ENCODE measurements around the gene ZNF638. TPM values are rescaled to one million over a fixed set of nuclear protein-coding genes. Genes with fewer than 3 reads are reported as not detected.

Gene ZNF638
- total RNA-seq, 2 donors from 2014 or later: 196 to 208 TPM

DNA sequence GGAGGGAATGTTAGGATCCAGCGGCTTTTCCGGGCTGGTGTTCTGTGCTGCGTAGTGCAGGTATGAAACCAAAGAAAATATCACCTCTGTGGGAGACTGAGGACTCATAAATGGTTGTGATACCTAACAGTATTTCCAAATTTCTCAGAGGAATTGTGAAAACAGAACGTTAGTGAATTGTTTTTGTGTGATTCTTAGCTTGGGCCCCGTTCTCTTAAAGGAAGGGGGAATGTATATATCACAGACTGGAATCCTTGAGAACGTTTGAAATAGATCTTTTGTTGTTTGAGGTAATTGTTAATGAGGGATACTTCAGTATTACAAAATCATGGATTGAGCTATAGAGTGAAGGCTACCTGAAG lies 834 bp downstream of the ZNF638 start:
- Mint-ChIP-seq H3K36me3 (ENCODE audit: low read depth) (peaks cover 15% of the 10 kb centered on the region), H3K4me1 (peaks cover 30% of the 10 kb centered on the region), H3K9me3 (no peaks in the 10 kb centered on the region), H3K27ac (peak overlapping the region; percentile 100), H3K27me3 (ENCODE audit: insufficient read depth) (no peaks in the 10 kb centered on the region), H3K4me3 (peak overlapping the region; percentile 99)
- peak overlapping the region; percentile 94 for H3K9ac ChIP-seq (ENCODE audit: extremely low read depth, low read length, poor library complexity, severe bottlenecking)
- 0% methylated on average over 3 to 6 of the region's 6 CpGs for WGBS, 2 experiments (ENCODE audit: insufficient coverage in 1 of 2, insufficient read length in 1 of 2)
- H3K36me3 ChIP-seq (ENCODE audit: control insufficient read depth, insufficient read depth, low read length): peaks cover 25% of the 10 kb centered on the region
- peaks cover under 1% of the 10 kb centered on the region for H3K4me1 ChIP-seq (ENCODE audit: control insufficient read depth, insufficient read depth, low read length)
- no peak overlapping the region for H3K27ac ChIP-seq (ENCODE audit: low read depth, low read length)
- H3K9me3 ChIP-seq (ENCODE audit: control insufficient read depth, low read length): no peaks in the 10 kb centered on the region
- peak overlapping the region; percentile 90 for H3K4me3 ChIP-seq (ENCODE audit: low read length)
- TF ChIP-seq, protein P1, sequence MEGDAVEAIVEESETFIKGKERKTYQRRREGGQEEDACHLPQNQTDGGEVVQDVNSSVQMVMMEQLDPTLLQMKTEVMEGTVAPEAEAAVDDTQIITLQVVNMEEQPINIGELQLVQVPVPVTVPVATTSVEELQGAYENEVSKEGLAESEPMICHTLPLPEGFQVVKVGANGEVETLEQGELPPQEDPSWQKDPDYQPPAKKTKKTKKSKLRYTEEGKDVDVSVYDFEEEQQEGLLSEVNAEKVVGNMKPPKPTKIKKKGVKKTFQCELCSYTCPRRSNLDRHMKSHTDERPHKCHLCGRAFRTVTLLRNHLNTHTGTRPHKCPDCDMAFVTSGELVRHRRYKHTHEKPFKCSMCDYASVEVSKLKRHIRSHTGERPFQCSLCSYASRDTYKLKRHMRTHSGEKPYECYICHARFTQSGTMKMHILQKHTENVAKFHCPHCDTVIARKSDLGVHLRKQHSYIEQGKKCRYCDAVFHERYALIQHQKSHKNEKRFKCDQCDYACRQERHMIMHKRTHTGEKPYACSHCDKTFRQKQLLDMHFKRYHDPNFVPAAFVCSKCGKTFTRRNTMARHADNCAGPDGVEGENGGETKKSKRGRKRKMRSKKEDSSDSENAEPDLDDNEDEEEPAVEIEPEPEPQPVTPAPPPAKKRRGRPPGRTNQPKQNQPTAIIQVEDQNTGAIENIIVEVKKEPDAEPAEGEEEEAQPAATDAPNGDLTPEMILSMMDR (conservative IDR thresholded peaks at IDR 0.05): no peak
- DNase-seq: no peak
- H3K27me3 ChIP-seq (ENCODE audit: control insufficient read depth, insufficient read depth, low read length, poor library complexity, severe bottlenecking): no peaks in the 10 kb centered on the region

DNA sequence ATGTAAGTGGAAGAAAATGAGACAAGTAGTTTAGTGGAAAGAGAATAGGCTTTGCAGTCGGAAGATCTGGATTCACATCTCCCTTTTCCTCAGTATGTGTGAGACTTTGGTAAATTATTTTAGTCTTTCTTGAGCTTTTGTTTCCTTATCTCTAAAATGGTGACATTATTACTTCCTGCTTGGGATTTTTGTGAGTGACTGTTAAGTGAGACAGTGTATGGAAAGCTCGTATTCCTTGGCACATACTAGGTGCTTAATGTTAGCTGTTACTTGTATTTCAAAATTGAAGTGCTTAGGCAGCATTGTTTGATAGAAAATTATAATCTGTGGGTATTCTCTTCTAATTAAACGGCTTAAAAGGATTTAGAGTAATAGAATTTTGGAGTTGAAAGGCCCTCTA lies 2.0 kb downstream of the ZNF638 start:
- H3K4me1 Mint-ChIP-seq: peaks cover 39% of the 10 kb centered on the region
- H3K36me3 Mint-ChIP-seq (ENCODE audit: low read depth): peaks cover 15% of the 10 kb centered on the region
- no peak for DNase-seq
- Histone ChIP-seq H3K27ac (ENCODE audit: low read depth, low read length) (no peak overlapping the region), H3K36me3 (ENCODE audit: control insufficient read depth, insufficient read depth, low read length) (peaks cover 35% of the 10 kb centered on the region), H3K4me1 (ENCODE audit: control insufficient read depth, insufficient read depth, low read length) (peaks cover 2% of the 10 kb centered on the region), H3K27me3 (ENCODE audit: control insufficient read depth, insufficient read depth, low read length, poor library complexity, severe bottlenecking) (no peaks in the 10 kb centered on the region), H3K4me3 (ENCODE audit: low read length) (peak overlapping the region; percentile 90), H3K9ac (ENCODE audit: extremely low read depth, low read length, poor library complexity, severe bottlenecking) (peak overlapping the region; percentile 94), H3K9me3 (ENCODE audit: control insufficient read depth, low read length) (no peaks in the 10 kb centered on the region)
- WGBS, 2 experiments (ENCODE audit: insufficient coverage in 1 of 2, insufficient read length in 1 of 2): 71 to 75% methylated on average over 2 to 3 of the region's 3 CpGs
- TF ChIP-seq, protein P1 (conservative IDR thresholded peaks at IDR 0.05): no peak
- no peaks in the 10 kb centered on the region for H3K9me3 Mint-ChIP-seq
- H3K4me3 Mint-ChIP-seq: peak overlapping the region; percentile 99
- no peaks in the 10 kb centered on the region for H3K27me3 Mint-ChIP-seq (ENCODE audit: insufficient read depth)
- H3K27ac Mint-ChIP-seq: peak overlapping the region; percentile 48

DNA sequence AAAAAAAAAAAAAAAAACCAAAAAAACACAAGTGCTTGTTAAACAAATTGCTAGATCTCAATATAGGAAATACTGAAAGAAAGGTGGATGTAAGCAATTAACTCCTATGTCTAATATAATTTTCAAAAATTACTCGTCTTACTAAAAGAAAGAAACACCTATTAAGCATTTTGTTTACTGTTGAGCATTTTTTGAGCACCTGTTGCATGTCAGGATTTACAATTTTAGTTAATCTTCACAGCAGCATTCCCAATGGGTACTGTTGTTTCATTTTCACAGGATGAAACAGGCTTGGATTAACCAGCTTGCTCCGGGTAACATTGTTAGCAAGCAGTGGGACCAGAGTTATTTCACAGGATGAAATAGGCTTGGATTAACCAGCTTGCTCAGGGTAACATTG lies 4.8 kb downstream of the ZNF638 start:
- 72 to 95% methylated on average over 2 of the region's 2 CpGs for WGBS, 2 experiments (ENCODE audit: insufficient coverage in 1 of 2, insufficient read length in 1 of 2)
- Histone ChIP-seq H3K27ac (ENCODE audit: low read depth, low read length) (no peak overlapping the region), H3K36me3 (ENCODE audit: control insufficient read depth, insufficient read depth, low read length) (peaks cover 40% of the 10 kb centered on the region), H3K9ac (ENCODE audit: extremely low read depth, low read length, poor library complexity, severe bottlenecking) (no peak overlapping the region), H3K9me3 (ENCODE audit: control insufficient read depth, low read length) (no peaks in the 10 kb centered on the region), H3K4me3 (ENCODE audit: low read length) (peak overlapping the region; percentile 33), H3K27me3 (ENCODE audit: control insufficient read depth, insufficient read depth, low read length, poor library complexity, severe bottlenecking) (no peaks in the 10 kb centered on the region), H3K4me1 (ENCODE audit: control insufficient read depth, insufficient read depth, low read length) (peaks cover 7% of the 10 kb centered on the region)
- TF ChIP-seq, protein P1 (conservative IDR thresholded peaks at IDR 0.05): no peak
- no peaks in the 10 kb centered on the region for H3K27me3 Mint-ChIP-seq (ENCODE audit: insufficient read depth)
- peaks cover 15% of the 10 kb centered on the region for H3K36me3 Mint-ChIP-seq (ENCODE audit: low read depth)
- H3K9me3 Mint-ChIP-seq: no peaks in the 10 kb centered on the region
- H3K4me3 Mint-ChIP-seq: no peak overlapping the region
- peaks cover 51% of the 10 kb centered on the region for H3K4me1 Mint-ChIP-seq
- no peak overlapping the region for H3K27ac Mint-ChIP-seq
- DNase-seq: no peak
